ENCODE results near the gene IQCK. TPM values are rescaled to one million over a fixed set of nuclear protein-coding genes. Genes with fewer than 3 reads are reported as not detected.

IQCK gene
- total RNA-seq, 2 donors from 2014 or later, result 2.3 TPM

Other genes with a start within 250 kb of the IQCK start
- gene GDE1, start 196.2 kb upstream of the IQCK start, total RNA-seq, result 10 to 100 TPM; 16.8 to 29.6 TPM
- gene CCP110, start 194.3 kb upstream of the IQCK start, total RNA-seq, result 10 to 100 TPM; 29.3 to 49.7 TPM
- gene VPS35L, start 162.6 kb upstream of the IQCK start, total RNA-seq, result 10 to 100 TPM; 47.5 to 49.0 TPM
- gene KNOP1, start within 50 bp of the IQCK start, total RNA-seq, result 10 to 100 TPM; 18.7 to 23.6 TPM
- under 1 TPM; 0.37 to 0.59 TPM for gene GPRC5B, start 166.6 kb downstream of the IQCK start, total RNA-seq

Data from activated naive CD4-positive, alpha-beta T cell treated with anti-CD3 and anti-CD28 coated beads, Interleukin-2, amount 50 U/mL, for 72 hours (primary cell).